Activated CD8-positive, alpha-beta T cell treated with anti-CD3 and anti-CD28 coated beads for 36 hours (primary cell): ENCODE data around the gene BMERB1. TPM values are rescaled to one million over a fixed set of nuclear protein-coding genes. Genes with fewer than 3 reads are reported as not detected.
A peak's percentile ranks its signal among the peaks of the same experiment; 100 is the strongest.

Source experiments
- ATAC-seq: fragments of 200-7000 bp; cut with Tn5 transposase; one replicate; pipeline ENCODE4 v1.10.0; 2021; ENCODE audit warnings: mild to moderate bottlenecking, moderate library complexity
- CTCF ChIA-PET: fragments of 350-600 bp; sonication (Branson Sonifier 250); formaldehyde crosslinking; loops from one replicate; lab custom pipeline; 2021; ENCODE audit warnings: antibody characterized with exemption; lab: Charles Lee
- POLR2A ChIA-PET: fragments of 350-600 bp; sonication (Branson Sonifier 250); formaldehyde crosslinking; loops from one replicate; lab custom pipeline; 2021; ENCODE audit warnings: antibody characterized with exemption; lab: Charles Lee
- DNase-seq: peaks from one replicate; pipeline ENCODE4 v3.0.0-alpha.2; 2020
- H3K27ac Mint-ChIP-seq: one replicate; pipeline ENCODE4 v1.8.0; 2021; ENCODE audit warnings: mild to moderate bottlenecking, mixed read lengths
- H3K27me3 Mint-ChIP-seq: one replicate; pipeline ENCODE4 v1.8.0; 2021; ENCODE audit warnings: mixed read lengths
- H3K36me3 Mint-ChIP-seq: one replicate; pipeline ENCODE4 v1.8.0; 2021; ENCODE audit warnings: low read depth, mixed read lengths
- H3K4me1 Mint-ChIP-seq: one replicate; pipeline ENCODE4 v1.8.0; 2021; ENCODE audit warnings: low read depth, mixed read lengths
- H3K4me3 Mint-ChIP-seq: one replicate; pipeline ENCODE4 v1.8.0; 2021; ENCODE audit warnings: mild to moderate bottlenecking, moderate library complexity, mixed read lengths
- H3K9me3 Mint-ChIP-seq: one replicate; pipeline ENCODE4 v1.8.0; 2021; ENCODE audit warnings: mixed read lengths
- intact Hi-C: fragments of 100-400 bp; cut with micrococcal nuclease; formaldehyde crosslinking; loops from one replicate; pipeline ENCODE4 v1.10.0; 2022
- total RNA-seq, 2 experiments: library from RNA; stranded (reverse); gene quantifications; one replicate each; pipeline ENCODE4 v1.2.3, GENCODE V29; 2021
- TF ChIP-seq, protein P1 (sequence below): fragments of 200-600 bp; IDR thresholded peaks from one replicate; pipeline ENCODE4 v1.8.0; 2022; ENCODE audit warnings: antibody characterized with exemption, mild to moderate bottlenecking

BMERB1 gene
- total RNA-seq, 2 experiments from 2014 or later: 14.0 to 14.1 TPM

DNA sequence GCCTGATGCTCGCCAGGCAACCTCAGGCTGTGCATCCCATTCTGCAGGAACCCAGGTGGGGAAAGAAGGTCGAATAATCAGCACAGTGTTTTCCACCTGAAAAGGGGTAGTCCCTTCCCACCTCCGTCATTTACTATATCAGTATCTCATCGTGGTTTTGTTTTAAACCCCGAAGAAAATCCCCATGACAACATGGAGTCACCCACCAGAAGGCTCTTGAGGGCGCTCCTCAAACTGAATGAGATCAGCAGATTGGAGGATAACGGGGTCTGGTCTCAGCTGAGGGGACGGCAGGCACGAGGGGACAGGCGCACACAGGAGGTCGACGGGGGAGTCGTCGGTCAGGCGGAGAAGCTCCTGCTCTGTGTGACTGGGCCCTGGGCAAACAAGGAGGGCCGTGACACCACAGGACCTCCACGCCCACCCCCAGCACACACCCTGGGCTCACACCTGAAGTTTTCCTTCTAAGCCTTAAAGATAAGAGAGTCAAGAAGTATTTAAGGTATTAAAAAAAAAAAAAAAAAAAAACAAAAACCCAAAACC is 164.3 kb downstream of the BMERB1 start:
- ATAC-seq: peak; percentile 79

DNA sequence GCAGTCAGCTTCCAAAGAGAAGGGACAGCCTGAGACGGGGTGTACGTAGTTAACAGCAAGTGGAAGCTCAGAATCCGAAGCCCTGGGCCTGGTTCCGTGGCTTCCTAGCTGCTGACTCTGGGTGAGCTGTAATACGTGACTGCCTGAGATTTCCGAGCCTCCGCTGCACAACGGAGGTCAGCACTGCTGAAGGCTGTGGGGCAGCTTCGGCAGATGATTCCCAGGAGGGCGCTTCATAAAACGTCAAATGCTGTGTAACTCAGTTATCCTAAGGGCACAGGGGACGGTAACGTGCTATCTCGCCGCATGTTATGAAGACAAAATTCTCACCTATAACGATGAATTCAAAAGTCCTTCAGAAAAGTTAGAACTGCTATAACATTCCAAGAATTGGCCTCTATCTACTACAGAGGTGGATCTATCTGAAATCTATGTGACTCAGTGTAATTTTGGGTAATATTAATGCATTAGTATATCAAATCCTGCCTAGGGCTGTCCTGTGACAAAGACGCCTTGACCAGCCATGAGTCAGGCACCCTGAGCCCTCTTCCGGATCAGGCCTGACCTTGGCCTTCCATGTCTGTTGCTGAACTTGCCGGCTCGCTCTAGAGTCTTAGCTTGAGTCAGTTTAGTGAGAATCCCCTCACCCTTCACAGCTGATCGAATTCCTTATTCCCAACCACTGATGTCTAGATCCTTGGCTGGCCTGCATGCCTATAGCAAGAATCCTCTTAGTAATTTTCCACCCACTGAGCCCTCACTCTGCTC is 165.1 kb downstream of the BMERB1 start:
- DNase-seq (no peak), ATAC-seq (no peak)
- TF ChIP-seq, protein P1, sequence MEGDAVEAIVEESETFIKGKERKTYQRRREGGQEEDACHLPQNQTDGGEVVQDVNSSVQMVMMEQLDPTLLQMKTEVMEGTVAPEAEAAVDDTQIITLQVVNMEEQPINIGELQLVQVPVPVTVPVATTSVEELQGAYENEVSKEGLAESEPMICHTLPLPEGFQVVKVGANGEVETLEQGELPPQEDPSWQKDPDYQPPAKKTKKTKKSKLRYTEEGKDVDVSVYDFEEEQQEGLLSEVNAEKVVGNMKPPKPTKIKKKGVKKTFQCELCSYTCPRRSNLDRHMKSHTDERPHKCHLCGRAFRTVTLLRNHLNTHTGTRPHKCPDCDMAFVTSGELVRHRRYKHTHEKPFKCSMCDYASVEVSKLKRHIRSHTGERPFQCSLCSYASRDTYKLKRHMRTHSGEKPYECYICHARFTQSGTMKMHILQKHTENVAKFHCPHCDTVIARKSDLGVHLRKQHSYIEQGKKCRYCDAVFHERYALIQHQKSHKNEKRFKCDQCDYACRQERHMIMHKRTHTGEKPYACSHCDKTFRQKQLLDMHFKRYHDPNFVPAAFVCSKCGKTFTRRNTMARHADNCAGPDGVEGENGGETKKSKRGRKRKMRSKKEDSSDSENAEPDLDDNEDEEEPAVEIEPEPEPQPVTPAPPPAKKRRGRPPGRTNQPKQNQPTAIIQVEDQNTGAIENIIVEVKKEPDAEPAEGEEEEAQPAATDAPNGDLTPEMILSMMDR: no peak
- ChIA-PET POLR2A (no interaction called here), CTCF (interaction anchor here (0.7 to 1.9 kb wide), 2 partner anchors 13 to 173 kb away, joined by 3 to 5 read pairs; no protein-coding TSS in a partner anchor)
- Mint-ChIP-seq H3K4me3 (no peak overlapping the region), H3K27me3 (no peaks in the 10 kb centered on the region), H3K27ac (peak overlapping the region; percentile 56), H3K36me3 (peaks cover 65% of the 10 kb centered on the region), H3K4me1 (peaks cover 19% of the 10 kb centered on the region), H3K9me3 (no peaks in the 10 kb centered on the region)
- intact Hi-C loops: no loop called here

More for the DNA sequence above, 164.3 kb downstream of the BMERB1 start:
- Mint-ChIP-seq H3K36me3 (peaks cover 67% of the 10 kb centered on the region), H3K4me1 (peaks cover 22% of the 10 kb centered on the region), H3K27me3 (no peaks in the 10 kb centered on the region), H3K4me3 (no peak overlapping the region), H3K27ac (peak overlapping the region; percentile 96), H3K9me3 (no peaks in the 10 kb centered on the region)
- peak; percentile 53 for DNase-seq
- CTCF ChIA-PET: no interaction called here
- TF ChIP-seq, protein P1: no peak
- intact Hi-C loops: no loop called here
- POLR2A ChIA-PET: no interaction called here

DNA sequence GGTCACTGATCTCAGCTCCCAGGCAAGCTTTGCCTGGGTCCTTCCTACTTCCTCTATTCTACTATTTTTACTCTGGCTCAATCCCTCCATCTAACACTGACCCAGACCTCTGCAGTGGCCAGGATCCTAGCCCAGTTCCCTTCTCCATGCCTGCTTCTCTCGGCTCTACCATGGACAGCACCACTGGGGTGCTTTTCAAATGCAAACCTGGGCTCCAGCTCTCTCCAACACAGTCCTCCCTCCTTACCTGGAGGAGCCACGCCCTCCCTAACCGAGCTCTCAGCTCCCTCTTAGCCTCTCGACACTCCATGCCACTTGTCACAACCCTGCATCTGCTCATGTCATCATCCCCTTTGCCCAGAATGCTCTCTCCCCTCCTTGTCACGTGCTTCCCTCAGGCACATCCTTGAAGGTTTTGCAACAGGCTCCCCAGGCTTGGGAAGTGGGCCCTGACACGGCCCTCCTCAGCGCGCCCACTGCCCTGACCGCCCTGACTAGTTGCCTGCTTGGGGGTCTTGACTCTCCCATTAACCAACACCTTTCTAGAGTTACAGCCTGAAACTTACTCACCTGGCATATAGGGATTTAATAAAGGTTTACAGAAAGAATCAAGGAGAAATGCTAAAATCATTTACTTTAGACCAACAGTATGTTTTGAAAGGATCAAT is 167.0 kb downstream of the BMERB1 start:
- CTCF ChIA-PET: interaction anchor here (1.9 kb wide), 1 partner anchor 11 kb away, joined by 5 read pairs; no protein-coding TSS in a partner anchor

DNA sequence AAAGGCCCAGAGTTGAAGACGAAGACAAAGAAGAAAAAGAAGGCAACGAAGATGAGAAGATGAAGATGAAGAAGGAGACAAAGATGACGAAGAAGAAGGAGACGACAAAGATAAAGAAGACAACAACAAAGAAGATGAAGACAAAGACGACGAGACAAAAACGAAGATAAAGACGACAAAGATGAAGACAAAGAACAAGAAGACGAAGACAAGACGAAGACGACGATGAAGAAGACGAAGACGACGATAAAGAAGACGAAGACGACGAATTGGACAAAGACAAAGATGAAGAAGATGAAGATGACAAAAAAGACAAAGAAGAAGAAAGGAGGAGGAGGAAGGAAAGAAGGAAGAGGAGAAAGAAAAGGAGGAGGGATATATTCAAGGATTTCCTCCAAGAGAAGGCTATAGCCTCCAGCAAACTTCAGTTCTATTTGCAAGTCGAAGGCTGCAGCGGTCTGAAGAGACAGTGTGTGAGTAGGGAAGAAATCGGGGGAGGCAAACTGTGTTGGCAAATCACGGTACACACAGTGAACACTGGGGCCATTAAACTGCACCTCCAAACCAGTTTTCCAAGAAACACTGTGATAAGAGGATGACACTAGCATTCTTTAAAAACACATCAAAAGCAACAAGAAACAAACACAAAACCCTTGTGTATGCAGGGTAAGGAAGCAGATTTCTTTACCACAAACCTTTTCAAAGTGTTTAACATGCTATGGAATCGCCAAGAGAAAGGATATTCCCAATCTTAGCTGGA is 168.1 kb downstream of the BMERB1 start:
- Mint-ChIP-seq H3K27me3 (no peaks in the 10 kb centered on the region), H3K36me3 (peaks cover 58% of the 10 kb centered on the region), H3K9me3 (no peaks in the 10 kb centered on the region), H3K4me3 (no peak overlapping the region), H3K4me1 (peaks cover 14% of the 10 kb centered on the region), H3K27ac (peak overlapping the region; percentile 9)
- ATAC-seq (no peak), DNase-seq (no peak)
- intact Hi-C loops: no loop called here
- POLR2A ChIA-PET: no interaction called here
- CTCF ChIA-PET: interaction anchor here (1.3 kb wide), 1 partner anchor 20 kb away, joined by 5 read pairs; no protein-coding TSS in a partner anchor
- TF ChIP-seq, protein P1: no peak

More for the DNA sequence above, 167.0 kb downstream of the BMERB1 start:
- H3K4me1 Mint-ChIP-seq: peaks cover 16% of the 10 kb centered on the region
- DNase-seq: no peak
- H3K4me3 Mint-ChIP-seq: no peak overlapping the region
- POLR2A ChIA-PET: interaction anchor here (1.2 to 1.4 kb wide), 2 partner anchors 9 to 41 kb away, joined by 4 to 5 read pairs; no protein-coding TSS in a partner anchor
- TF ChIP-seq, protein P1: no peak
- peaks cover 58% of the 10 kb centered on the region for H3K36me3 Mint-ChIP-seq
- no peaks in the 10 kb centered on the region for H3K27me3 Mint-ChIP-seq
- no peaks in the 10 kb centered on the region for H3K9me3 Mint-ChIP-seq
- H3K27ac Mint-ChIP-seq: peak overlapping the region; percentile 22
- intact Hi-C loops: no loop called here
- ATAC-seq: no peak
